Measurements from ENCODE around the gene TSC22D1. TPM values are rescaled to one million over a fixed set of nuclear protein-coding genes. Genes with fewer than 3 reads are reported as not detected.

Gene TSC22D1
- total RNA-seq, 4 donors from 2014 or later: 60.0 to 78.8 (median 69.3) TPM

DNA sequence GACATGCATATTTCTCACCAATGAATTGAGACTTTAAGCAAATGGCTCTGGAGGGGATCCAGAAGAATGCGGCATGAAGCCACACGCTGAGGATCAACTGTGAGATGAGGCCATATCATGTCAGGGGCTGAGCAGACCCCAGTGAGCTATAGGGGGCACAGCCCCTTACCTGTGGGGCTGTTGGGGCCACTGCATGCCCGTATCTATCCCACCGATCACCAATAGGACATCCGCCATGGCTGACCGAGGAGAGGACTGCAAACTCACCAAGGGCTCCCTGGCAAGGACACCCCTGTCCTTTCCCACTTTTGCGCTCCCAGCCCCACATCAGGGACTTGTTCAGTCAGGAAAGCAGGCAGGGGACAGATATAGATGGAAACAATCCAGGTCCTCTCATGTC, 124.5 kb downstream of the TSC22D1 start:
- 90 to 93% methylated on average over 6 to 7 of the region's 7 CpGs for WGBS, 2 donors
- no peak overlapping the region for H3K4me3 ChIP-seq (ENCODE audit: low read depth, poor library complexity, severe bottlenecking)
- intact Hi-C loops (cut with DNase I; ENCODE audit: low total_unique reads): no loop called here
- TF ChIP-seq, protein P1, sequence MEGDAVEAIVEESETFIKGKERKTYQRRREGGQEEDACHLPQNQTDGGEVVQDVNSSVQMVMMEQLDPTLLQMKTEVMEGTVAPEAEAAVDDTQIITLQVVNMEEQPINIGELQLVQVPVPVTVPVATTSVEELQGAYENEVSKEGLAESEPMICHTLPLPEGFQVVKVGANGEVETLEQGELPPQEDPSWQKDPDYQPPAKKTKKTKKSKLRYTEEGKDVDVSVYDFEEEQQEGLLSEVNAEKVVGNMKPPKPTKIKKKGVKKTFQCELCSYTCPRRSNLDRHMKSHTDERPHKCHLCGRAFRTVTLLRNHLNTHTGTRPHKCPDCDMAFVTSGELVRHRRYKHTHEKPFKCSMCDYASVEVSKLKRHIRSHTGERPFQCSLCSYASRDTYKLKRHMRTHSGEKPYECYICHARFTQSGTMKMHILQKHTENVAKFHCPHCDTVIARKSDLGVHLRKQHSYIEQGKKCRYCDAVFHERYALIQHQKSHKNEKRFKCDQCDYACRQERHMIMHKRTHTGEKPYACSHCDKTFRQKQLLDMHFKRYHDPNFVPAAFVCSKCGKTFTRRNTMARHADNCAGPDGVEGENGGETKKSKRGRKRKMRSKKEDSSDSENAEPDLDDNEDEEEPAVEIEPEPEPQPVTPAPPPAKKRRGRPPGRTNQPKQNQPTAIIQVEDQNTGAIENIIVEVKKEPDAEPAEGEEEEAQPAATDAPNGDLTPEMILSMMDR (IDR thresholded peaks at IDR 0.05): no peak
- TF ChIP-seq POLR2A (IDR thresholded peaks at IDR 0.05): no peak
- DNase-seq (ENCODE audit: low spot score in 2 of 2): no peak

- no peak for TF ChIP-seq POLR2A (IDR thresholded peaks at IDR 0.05)
- TF ChIP-seq, protein P1 (IDR thresholded peaks at IDR 0.05): no peak
- WGBS, 2 donors: 77 to 93% methylated on average over 12 of the region's 12 CpGs
- intact Hi-C loops (cut with DNase I; ENCODE audit: low total_unique reads): no loop called here
- DNase-seq (ENCODE audit: low spot score in 2 of 2): no peak
- no peak overlapping the region for H3K4me3 ChIP-seq (ENCODE audit: low read depth, poor library complexity, severe bottlenecking)
Measured at GRCh38 chr13:44451126-44451525, 125.0 kb downstream of the TSC22D1 start.

DNA sequence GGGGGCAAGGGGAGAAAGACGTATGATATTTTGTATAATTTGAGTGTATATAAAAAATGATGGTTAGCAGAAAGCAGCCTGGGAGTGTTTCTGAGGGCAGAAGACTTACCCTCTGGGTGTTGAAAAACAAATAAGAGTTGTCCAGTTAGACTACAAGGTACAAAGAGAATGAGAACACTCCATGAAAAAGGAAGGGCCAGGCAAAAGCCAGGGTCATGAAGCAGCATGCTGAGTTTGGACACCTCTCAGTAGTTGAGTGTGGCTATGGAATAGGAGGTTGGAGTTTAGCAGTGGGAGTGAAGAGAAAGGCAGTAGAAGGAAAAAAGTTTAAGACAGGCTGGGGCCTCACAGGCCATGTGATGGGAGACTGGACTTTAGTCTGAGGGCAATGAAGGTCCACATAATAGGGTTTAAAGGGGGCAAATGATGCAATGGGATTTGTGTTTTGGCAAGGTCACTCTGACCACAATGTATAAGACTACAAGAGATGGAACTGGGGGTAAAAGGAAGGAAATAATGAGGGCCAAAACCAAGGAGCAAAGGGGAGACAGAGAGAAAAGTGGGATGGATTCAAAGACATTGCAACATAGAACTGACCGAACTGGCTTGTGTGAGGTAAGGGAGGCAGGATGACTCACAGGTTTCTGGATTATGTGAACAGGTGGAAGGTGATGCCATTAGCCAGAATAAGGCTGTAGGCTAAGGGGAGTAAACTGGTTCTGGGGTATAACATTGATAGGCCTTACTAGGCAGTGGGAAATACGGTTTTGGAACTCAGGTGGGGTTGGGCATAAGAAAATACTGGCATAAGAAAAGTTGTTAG, 125.9 kb downstream of the TSC22D1 start:
- TF ChIP-seq POLR2A (IDR thresholded peaks at IDR 0.05): no peak
- TF ChIP-seq, protein P1 (IDR thresholded peaks at IDR 0.05): no peak
- no peak overlapping the region for H3K4me3 ChIP-seq (ENCODE audit: low read depth, poor library complexity, severe bottlenecking)
- DNase-seq (ENCODE audit: low spot score in 2 of 2): no peak
- intact Hi-C loops (cut with DNase I; ENCODE audit: low total_unique reads): no loop called here
- 82 to 87% methylated on average over 3 of the region's 3 CpGs for WGBS, 2 donors

DNA sequence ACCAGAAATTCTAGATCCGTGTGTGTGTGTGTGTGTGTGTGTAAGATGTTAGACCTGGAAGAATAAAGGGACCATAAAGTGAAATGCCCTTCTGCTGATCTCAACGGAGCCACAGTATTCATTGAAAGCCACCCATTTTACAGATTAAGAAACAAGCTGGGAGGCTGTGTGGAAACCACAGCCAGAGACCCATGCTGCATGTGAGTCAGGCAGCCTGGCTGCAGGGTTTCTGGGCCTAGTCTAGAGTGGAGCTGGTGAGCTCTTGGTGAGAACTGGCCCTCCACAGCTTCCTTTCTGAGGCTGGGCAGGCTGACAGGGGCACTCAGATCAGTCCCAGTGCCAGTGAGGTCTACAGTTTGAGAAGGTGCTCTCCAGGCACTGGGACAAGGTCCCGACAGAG, 127.3 kb downstream of the TSC22D1 start:
- 76 to 78% methylated on average over 3 of the region's 3 CpGs for WGBS, 2 donors
- intact Hi-C loops (cut with DNase I; ENCODE audit: low total_unique reads): no loop called here
- TF ChIP-seq POLR2A (IDR thresholded peaks at IDR 0.05): no peak
- TF ChIP-seq, protein P1 (IDR thresholded peaks at IDR 0.05): no peak
- DNase-seq (ENCODE audit: low spot score in 2 of 2): no peak
- no peak overlapping the region for H3K4me3 ChIP-seq (ENCODE audit: low read depth, poor library complexity, severe bottlenecking)

DNA sequence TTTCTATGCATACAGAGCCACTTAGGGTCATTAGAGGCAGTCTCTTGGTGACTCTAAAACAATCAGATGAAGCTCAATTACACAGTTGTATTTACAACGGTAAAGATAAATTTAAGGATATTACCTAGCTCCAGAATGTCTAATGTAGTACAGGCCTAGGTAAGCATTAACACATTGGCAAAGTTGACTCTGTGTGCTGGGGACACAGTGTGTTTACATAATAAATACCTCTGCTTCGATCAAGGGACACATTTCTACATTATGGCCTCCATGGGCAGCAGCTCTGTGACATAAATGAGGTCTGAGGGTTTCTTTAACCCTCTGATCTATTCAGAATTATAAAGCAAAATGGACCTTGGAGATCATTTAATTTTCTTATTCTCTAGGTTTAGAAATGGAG, 127.8 kb downstream of the TSC22D1 start:
- H3K4me3 ChIP-seq (ENCODE audit: low read depth, poor library complexity, severe bottlenecking): no peak overlapping the region
- intact Hi-C loops (cut with DNase I; ENCODE audit: low total_unique reads): no loop called here
- TF ChIP-seq POLR2A (IDR thresholded peaks at IDR 0.05): no peak
- DNase-seq (ENCODE audit: low spot score in 2 of 2): no peak
- 75 to 77% methylated on average over 2 of the region's 2 CpGs for WGBS, 2 donors

GRCh38 chr13:44447783-44448321, 128.3 kb downstream of the TSC22D1 start:
- WGBS, 2 donors: 89 to 92% methylated on average over 2 of the region's 2 CpGs
- TF ChIP-seq POLR2A (IDR thresholded peaks at IDR 0.05): no peak
- TF ChIP-seq, protein P1 (IDR thresholded peaks at IDR 0.05): no peak
- intact Hi-C loops (cut with DNase I; ENCODE audit: low total_unique reads): no loop called here
- DNase-seq (ENCODE audit: low spot score in 2 of 2): no peak
- no peak overlapping the region for H3K4me3 ChIP-seq (ENCODE audit: low read depth, poor library complexity, severe bottlenecking)

Measured in lower leg skin (tissue), 4 donors.